Caco-2 (cell line): ENCODE data around the gene IGFL3. TPM values are rescaled to one million over a fixed set of nuclear protein-coding genes. Genes with fewer than 3 reads are reported as not detected.

ENCODE experiments used
- BruUV-seq: library from RNA; stranded (reverse); fragments of 400-500 nt; replicated peaks from 2 replicates; lab custom pipeline; 2021; lab: Mats Ljungman, UMichigan
- CTCF ChIA-PET: fragments of 300-600 bp; sonication (Branson Sonifier 250); formaldehyde crosslinking; loops from one replicate; lab custom pipeline; 2022; ENCODE audit warnings: antibody characterized with exemption; lab: Charles Lee
- POLR2A ChIA-PET: fragments of 300-600 bp; sonication (Branson Sonifier 250); formaldehyde crosslinking; loops from one replicate; lab custom pipeline; 2022; ENCODE audit warnings: antibody characterized with exemption; lab: Charles Lee
- DNase-seq, 2 experiments: peaks; one replicate each; pipeline versions ENCODE4 v3.0.0 to v3.0.0-alpha.2; 2020 to 2022
- H3K27me3 ChIP-seq: replicated peaks from 2 replicates; pipeline ENCODE4 v1.6.0; 2011; ENCODE audit warnings: low read length; ENCODE audit not compliant: control insufficient read depth, insufficient read depth
- H3K36me3 ChIP-seq: 2 replicates; pipeline ENCODE4 v1.5.1; 2011; ENCODE audit warnings: low read length; ENCODE audit not compliant: control insufficient read depth, insufficient read depth
- H3K4me1 ChIP-seq: fragments of 250-450 bp; sonication (Bioruptor Pico); 2 replicates; pipeline ENCODE4 v1.5.1; 2020; ENCODE audit warnings: mild to moderate bottlenecking
- H3K4me3 ChIP-seq: 2 replicates; pipeline ENCODE4 v1.5.1; 2011; ENCODE audit warnings: low read depth, mild to moderate bottlenecking, control low read depth, low read length
- H3K9me3 ChIP-seq: fragments of 250-450 bp; sonication (Bioruptor Pico); 2 replicates; pipeline ENCODE4 v1.5.1; 2020; ENCODE audit warnings: mild to moderate bottlenecking, moderate library complexity
- H3K27ac Mint-ChIP-seq: one replicate; pipeline ENCODE4 v1.8.0; 2022; ENCODE audit warnings: mixed read lengths; ENCODE audit not compliant: unreplicated experiment
- H3K27me3 Mint-ChIP-seq: one replicate; pipeline ENCODE4 v1.8.0; 2022; ENCODE audit warnings: mixed read lengths; ENCODE audit not compliant: insufficient read depth, unreplicated experiment
- H3K36me3 Mint-ChIP-seq: one replicate; pipeline ENCODE4 v1.8.0; 2022; ENCODE audit warnings: mild to moderate bottlenecking, mixed read lengths; ENCODE audit not compliant: insufficient read depth, unreplicated experiment
- H3K4me1 Mint-ChIP-seq: one replicate; pipeline ENCODE4 v1.8.0; 2022; ENCODE audit warnings: low read depth, mixed read lengths; ENCODE audit not compliant: unreplicated experiment
- H3K4me3 Mint-ChIP-seq: one replicate; pipeline ENCODE4 v1.8.0; 2022; ENCODE audit warnings: mild to moderate bottlenecking, moderate library complexity, mixed read lengths; ENCODE audit not compliant: unreplicated experiment
- H3K9me3 Mint-ChIP-seq: one replicate; pipeline ENCODE4 v1.8.0; 2022; ENCODE audit warnings: mixed read lengths; ENCODE audit not compliant: unreplicated experiment
- CTCF ChIP-seq, 2 experiments: fragments of 200-600 bp in 1 of 2; IDR thresholded peaks; 1 replicate in 1 of 2; 2 replicates in 1 of 2; pipeline versions ENCODE4 v1.5.1 to v1.8.0; 2011 to 2022; ENCODE audit warnings: antibody characterized with exemption in 1 of 2, control low read depth in 1 of 2, inconsistent platforms in 1 of 2, low read depth in 1 of 2, low read length in 1 of 2, mild to moderate bottlenecking in 1 of 2, moderate library complexity in 1 of 2; ENCODE audit not compliant: insufficient read depth in 1 of 2, severe bottlenecking in 1 of 2, unreplicated experiment in 1 of 2
- intact Hi-C: fragments of 100-400 bp; cut with micrococcal nuclease; formaldehyde crosslinking; loops from one replicate; pipeline ENCODE4 v1.10.0; 2022; ENCODE audit not compliant: unreplicated experiment
- total RNA-seq: library from RNA; stranded (reverse); gene quantifications from 2 replicates; pipeline ENCODE4 v1.2.3, GENCODE V29; 2022

The IGFL3 gene
- total RNA-seq, 1 experiment from 2014 or later, result not detected

DNA sequence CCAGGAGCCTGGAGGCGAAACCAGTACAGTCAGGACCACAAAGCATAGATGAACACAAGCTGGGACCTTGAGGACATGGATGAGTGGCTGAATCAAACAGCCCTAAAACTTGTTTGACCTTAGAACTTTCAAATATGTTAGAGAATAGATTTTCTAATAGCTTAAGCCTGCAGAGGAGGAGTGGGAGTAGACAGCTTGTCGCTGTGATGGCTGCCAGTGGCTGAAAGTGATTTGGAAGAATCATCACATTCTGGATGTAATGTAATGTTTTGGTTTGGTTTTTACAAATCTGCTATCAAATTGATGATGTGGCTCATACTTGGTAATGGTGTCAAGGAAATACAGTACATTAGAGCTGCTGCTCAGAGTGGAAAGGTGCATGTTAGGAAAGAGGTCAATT is 12.0 kb downstream of the IGFL3 start:
- Histone ChIP-seq H3K36me3 (no peaks in the 10 kb centered on the region), H3K4me3 (no peak overlapping the region), H3K4me1 (0 out of 2 replicates have a peak, but pooled peaks cover 4% of the 10 kb centered on the region), H3K9me3 (peaks cover 13% of the 10 kb centered on the region; the same call in 1 of the 2 replicates), H3K27me3 (no peaks in the 10 kb centered on the region)
- POLR2A ChIA-PET, result no interaction called here
- H3K4me3 Mint-ChIP-seq, result no peak overlapping the region
- DNase-seq, result no peak
- no peaks in the 10 kb centered on the region for H3K27me3 Mint-ChIP-seq
- H3K36me3 Mint-ChIP-seq, result peaks cover 4% of the 10 kb centered on the region
- no peak overlapping the region for H3K27ac Mint-ChIP-seq
- no peaks in the 10 kb centered on the region for H3K4me1 Mint-ChIP-seq
- TF ChIP-seq CTCF (IDR thresholded peaks at IDR 0.05; ENCODE audit: insufficient read depth in 1 of 2, low read depth in 1 of 2, low read length in 1 of 2, severe bottlenecking in 1 of 2, unreplicated experiment in 1 of 2), result no peak
- no TSS peak for BruUV-seq
- CTCF ChIA-PET, result interaction anchor here (0.6 kb wide), 1 partner anchor 236 kb away, joined by 10 read pairs; no protein-coding TSS in a partner anchor
- no peaks in the 10 kb centered on the region for H3K9me3 Mint-ChIP-seq
- intact Hi-C loops, result no loop called here

DNA sequence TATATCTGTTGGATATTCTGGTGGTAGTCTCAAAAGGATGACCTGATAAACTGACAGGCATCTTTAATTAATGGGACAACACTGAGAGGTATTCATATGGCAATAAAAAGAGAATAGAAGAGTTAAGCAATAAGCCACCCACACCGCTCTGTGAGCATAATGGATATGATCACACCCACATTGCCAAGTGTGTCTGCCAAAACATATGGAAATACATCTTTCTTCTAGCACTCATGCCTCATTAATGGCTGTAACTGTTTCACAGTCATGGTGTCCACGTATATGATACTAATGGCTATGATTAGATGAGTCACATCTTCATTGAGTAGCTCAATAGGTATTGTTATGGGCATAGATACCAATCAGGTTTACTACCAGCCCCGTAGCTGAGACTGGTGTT is 13.1 kb downstream of the IGFL3 start:
- Histone ChIP-seq H3K9me3 (peaks cover 13% of the 10 kb centered on the region; the same call in 1 of the 2 replicates), H3K4me3 (no peak overlapping the region), H3K36me3 (no peaks in the 10 kb centered on the region), H3K4me1 (0 out of 2 replicates have a peak, but pooled peaks cover 4% of the 10 kb centered on the region), H3K27me3 (no peaks in the 10 kb centered on the region)
- no peak for TF ChIP-seq CTCF (IDR thresholded peaks at IDR 0.05; ENCODE audit: insufficient read depth in 1 of 2, low read depth in 1 of 2, low read length in 1 of 2, severe bottlenecking in 1 of 2, unreplicated experiment in 1 of 2)
- no peak for DNase-seq
- H3K27ac Mint-ChIP-seq, result no peak overlapping the region
- intact Hi-C loops, result no loop called here
- H3K4me3 Mint-ChIP-seq, result no peak overlapping the region
- peaks cover 4% of the 10 kb centered on the region for H3K36me3 Mint-ChIP-seq
- BruUV-seq, result no TSS peak
- CTCF ChIA-PET, result no interaction called here
- no peaks in the 10 kb centered on the region for H3K9me3 Mint-ChIP-seq
- POLR2A ChIA-PET, result no interaction called here
- H3K4me1 Mint-ChIP-seq, result no peaks in the 10 kb centered on the region
- no peaks in the 10 kb centered on the region for H3K27me3 Mint-ChIP-seq

DNA sequence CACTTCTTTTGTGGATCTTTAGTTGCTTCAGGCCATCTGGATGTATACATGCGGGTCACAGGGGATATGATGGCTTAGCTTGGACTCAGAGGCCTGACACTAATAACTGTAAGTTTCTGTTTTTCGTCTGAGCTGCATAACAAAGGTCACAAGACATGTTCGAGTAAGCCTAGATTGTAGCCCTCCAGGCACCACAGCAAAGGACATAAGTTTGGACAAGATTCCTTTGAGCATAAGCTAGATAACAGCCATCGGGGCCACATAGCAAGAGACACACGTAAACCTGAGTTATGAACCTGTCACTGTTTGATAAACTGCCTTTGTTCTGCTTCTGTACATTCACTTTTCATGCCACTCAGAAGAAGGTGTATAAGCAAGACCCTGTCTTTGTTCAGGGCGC is 14.6 kb downstream of the IGFL3 start:
- no peaks in the 10 kb centered on the region for H3K9me3 Mint-ChIP-seq
- no peak overlapping the region for H3K4me3 Mint-ChIP-seq
- no peak for DNase-seq
- no TSS peak for BruUV-seq
- no peak overlapping the region for H3K27ac Mint-ChIP-seq
- Histone ChIP-seq H3K9me3 (peaks cover 19% of the 10 kb centered on the region), H3K4me3 (no peak overlapping the region), H3K36me3 (no peaks in the 10 kb centered on the region), H3K27me3 (no peaks in the 10 kb centered on the region), H3K4me1 (0 out of 2 replicates have a peak, but pooled peaks cover 4% of the 10 kb centered on the region)
- CTCF ChIA-PET, result no interaction called here
- H3K4me1 Mint-ChIP-seq, result no peaks in the 10 kb centered on the region
- POLR2A ChIA-PET, result no interaction called here
- H3K27me3 Mint-ChIP-seq, result no peaks in the 10 kb centered on the region
- intact Hi-C loops, result no loop called here
- TF ChIP-seq CTCF (IDR thresholded peaks at IDR 0.05; ENCODE audit: insufficient read depth in 1 of 2, low read depth in 1 of 2, low read length in 1 of 2, severe bottlenecking in 1 of 2, unreplicated experiment in 1 of 2), result no peak
- H3K36me3 Mint-ChIP-seq, result peaks cover 4% of the 10 kb centered on the region
